T-helper 2 cell (primary cell): ENCODE data around the gene ZNF365.
A peak's percentile ranks its signal among the peaks of the same experiment; 100 is the strongest.

Experiments
- DNase-seq, 5 experiments: peaks; one replicate each; pipeline versions ENCODE4 v3.0.0 to v3.0.0-alpha.2; 2012 to 2022

The ZNF365 gene

GRCh38 chr10:62426086-62426485 is 51.9 kb downstream of the ZNF365 start:
- peak in 1 of 5 experiments; percentile 5 for DNase-seq

GRCh38 chr10:62426600-62426999 is 52.4 kb downstream of the ZNF365 start:
- no peak for DNase-seq

GRCh38 chr10:62430881-62431280 is 56.7 kb downstream of the ZNF365 start:
- no peak for DNase-seq

- peak in 2 of 5 experiments; percentile 51 to 67 for DNase-seq
Observed at GRCh38 chr10:62433181-62433692, 59.1 kb downstream of the ZNF365 start.

GRCh38 chr10:62433901-62434300 is 59.7 kb downstream of the ZNF365 start:
- no peak for DNase-seq

GRCh38 chr10:62437696-62438095 is 63.5 kb downstream of the ZNF365 start:
- DNase-seq, result peak in 2 of 5 experiments; percentile 31 to 59

GRCh38 chr10:62442006-62442405 is 67.8 kb downstream of the ZNF365 start:
- DNase-seq, result no peak

GRCh38 chr10:62442894-62443669 is 68.9 kb downstream of the ZNF365 start:
- no peak for DNase-seq

- no peak for DNase-seq
Observed at GRCh38 chr10:62443866-62444265, 69.7 kb downstream of the ZNF365 start.

GRCh38 chr10:62446627-62447026 is 72.5 kb downstream of the ZNF365 start:
- no peak for DNase-seq

- no peak for DNase-seq
Observed at GRCh38 chr10:62450912-62451610, 76.9 kb downstream of the ZNF365 start.

GRCh38 chr10:62451611-62451975 is 77.4 kb downstream of the ZNF365 start:
- no peak for DNase-seq
